Panc1 (cell line): Measurements from ENCODE around the gene DNM1L.

Experiments used
- CTCF ChIP-seq: fragments of 450-650 bp; IDR thresholded peaks from 2 replicates; pipeline ENCODE4 v1.5.1; 2017; ENCODE audit warnings: mild to moderate bottlenecking
- POLR2AphosphoS5 ChIP-seq: IDR thresholded peaks from 2 replicates; pipeline ENCODE4 v1.6.1; 2012; ENCODE audit warnings: mild to moderate bottlenecking, low read depth, low read length, moderate library complexity
- REST ChIP-seq, 2 experiments: IDR thresholded peaks; 2 replicates each; pipeline ENCODE4 v1.6.1; 2011 to 2012; ENCODE audit warnings: low read depth in 2 of 2, control low read depth in 1 of 2, low read length in 1 of 2, mild to moderate bottlenecking in 1 of 2, moderate library complexity in 1 of 2; ENCODE audit not compliant: insufficient read depth in 1 of 2
- SIN3A ChIP-seq: IDR thresholded peaks from 2 replicates; pipeline ENCODE4 v1.6.1; 2012; ENCODE audit warnings: low read depth, mild to moderate bottlenecking, low read length, moderate library complexity, borderline replicate concordance; ENCODE audit not compliant: insufficient read depth
- TCF7L2 ChIP-seq: IDR thresholded peaks from 2 replicates; pipeline ENCODE4 v1.6.1; 2011; ENCODE audit warnings: mild to moderate bottlenecking, low read depth, low read length, inconsistent platforms

- TF ChIP-seq SIN3A (no peak), CTCF (no peak), TCF7L2 (no peak), POLR2AphosphoS5 (no peak), REST (IDR thresholded peaks at IDR 0.05; ENCODE audit: insufficient read depth in 1 of 2, low read depth in 2 of 2, low read length in 1 of 2) (no peak)
These were observed 9.5 kb upstream of the DNM1L start for GRCh38 chr12:32669584-32669983.
